ENCODE results near the gene DDIT4L.

DNA sequence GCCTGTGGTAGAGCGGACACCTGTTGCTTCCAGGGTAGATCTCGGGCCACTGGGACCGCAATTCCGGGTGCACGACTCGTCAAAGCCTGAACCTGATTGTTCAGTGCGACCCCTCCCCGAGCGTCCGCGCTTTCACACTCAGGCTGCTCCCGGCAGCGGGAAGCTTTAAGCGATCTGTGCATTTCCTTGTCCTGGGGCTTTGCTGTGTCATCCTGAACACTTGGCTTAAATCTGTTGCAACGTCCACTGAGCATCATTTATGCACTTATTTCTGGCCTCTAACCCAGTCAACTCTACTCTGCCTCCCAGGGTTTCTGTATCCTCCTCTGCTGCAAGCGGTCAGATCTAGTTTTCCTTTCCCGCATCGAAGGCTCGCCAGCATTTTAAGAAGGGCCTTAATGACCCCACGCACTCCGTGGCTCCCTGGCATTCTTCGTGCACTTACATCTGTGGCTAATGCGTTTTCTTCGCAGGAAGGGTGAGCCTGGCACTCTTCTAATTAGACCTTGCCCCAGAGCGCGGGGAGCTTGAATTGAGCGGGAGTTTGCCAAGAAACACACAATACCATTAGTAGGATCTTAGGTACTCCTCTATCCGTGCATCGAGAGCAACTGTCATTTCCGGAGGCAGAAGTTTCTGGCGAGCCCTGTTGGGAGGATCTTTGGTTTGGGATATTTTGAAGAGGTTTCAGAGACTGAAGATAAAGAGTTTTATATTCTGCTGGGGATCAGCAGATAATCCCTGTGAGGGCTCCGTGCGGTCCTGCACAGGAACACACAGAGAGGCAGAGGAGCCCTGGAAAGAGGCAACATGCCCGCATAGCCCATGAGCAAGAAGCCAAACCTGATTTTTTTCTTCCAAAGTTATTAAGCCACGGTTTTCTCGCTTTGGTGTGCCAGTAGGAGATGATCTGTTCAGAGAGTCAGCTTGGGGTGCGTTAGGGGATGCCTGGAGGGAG is 654 bp upstream of the DDIT4L start:
- TF ChIP-seq, protein P1, sequence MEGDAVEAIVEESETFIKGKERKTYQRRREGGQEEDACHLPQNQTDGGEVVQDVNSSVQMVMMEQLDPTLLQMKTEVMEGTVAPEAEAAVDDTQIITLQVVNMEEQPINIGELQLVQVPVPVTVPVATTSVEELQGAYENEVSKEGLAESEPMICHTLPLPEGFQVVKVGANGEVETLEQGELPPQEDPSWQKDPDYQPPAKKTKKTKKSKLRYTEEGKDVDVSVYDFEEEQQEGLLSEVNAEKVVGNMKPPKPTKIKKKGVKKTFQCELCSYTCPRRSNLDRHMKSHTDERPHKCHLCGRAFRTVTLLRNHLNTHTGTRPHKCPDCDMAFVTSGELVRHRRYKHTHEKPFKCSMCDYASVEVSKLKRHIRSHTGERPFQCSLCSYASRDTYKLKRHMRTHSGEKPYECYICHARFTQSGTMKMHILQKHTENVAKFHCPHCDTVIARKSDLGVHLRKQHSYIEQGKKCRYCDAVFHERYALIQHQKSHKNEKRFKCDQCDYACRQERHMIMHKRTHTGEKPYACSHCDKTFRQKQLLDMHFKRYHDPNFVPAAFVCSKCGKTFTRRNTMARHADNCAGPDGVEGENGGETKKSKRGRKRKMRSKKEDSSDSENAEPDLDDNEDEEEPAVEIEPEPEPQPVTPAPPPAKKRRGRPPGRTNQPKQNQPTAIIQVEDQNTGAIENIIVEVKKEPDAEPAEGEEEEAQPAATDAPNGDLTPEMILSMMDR (IDR thresholded peaks at IDR 0.05), result no peak
- TF ChIP-seq POLR2A (IDR thresholded peaks at IDR 0.05), result no peak

Measured in uterus (tissue), 2 donors.